ENCODE results near the gene FAM184A. TPM values are rescaled to one million over a fixed set of nuclear protein-coding genes. Genes with fewer than 3 reads are reported as not detected.
"Not testable (repeated sequence)": the region's sequence is repeated elsewhere in the genome, so short reads cannot be mapped to it uniquely, and the experiment has no call there.

The FAM184A gene, protein sequence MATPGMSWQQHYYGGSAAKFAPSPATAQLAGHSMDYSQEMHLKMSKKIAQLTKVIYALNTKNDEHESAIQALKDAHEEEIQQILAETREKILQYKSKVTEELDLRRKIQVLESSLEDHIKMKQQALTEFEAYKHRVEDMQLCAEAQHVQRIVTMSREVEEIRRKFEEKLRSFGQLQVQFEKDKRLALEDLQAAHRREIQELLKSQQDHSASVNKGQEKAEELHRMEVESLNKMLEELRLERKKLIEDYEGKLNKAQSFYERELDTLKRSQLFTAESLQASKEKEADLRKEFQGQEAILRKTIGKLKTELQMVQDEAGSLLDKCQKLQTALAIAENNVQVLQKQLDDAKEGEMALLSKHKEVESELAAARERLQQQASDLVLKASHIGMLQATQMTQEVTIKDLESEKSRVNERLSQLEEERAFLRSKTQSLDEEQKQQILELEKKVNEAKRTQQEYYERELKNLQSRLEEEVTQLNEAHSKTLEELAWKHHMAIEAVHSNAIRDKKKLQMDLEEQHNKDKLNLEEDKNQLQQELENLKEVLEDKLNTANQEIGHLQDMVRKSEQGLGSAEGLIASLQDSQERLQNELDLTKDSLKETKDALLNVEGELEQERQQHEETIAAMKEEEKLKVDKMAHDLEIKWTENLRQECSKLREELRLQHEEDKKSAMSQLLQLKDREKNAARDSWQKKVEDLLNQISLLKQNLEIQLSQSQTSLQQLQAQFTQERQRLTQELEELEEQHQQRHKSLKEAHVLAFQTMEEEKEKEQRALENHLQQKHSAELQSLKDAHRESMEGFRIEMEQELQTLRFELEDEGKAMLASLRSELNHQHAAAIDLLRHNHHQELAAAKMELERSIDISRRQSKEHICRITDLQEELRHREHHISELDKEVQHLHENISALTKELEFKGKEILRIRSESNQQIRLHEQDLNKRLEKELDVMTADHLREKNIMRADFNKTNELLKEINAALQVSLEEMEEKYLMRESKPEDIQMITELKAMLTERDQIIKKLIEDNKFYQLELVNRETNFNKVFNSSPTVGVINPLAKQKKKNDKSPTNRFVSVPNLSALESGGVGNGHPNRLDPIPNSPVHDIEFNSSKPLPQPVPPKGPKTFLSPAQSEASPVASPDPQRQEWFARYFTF
- 0.99 and 2.1 TPM in 2 replicates for total RNA-seq

- DNase-seq (ENCODE audit: low read depth): peak; percentile 26
These were observed at the start of gene FAM184A for GRCh38 chr6:119078376-119079282. Gene FAM184A (minus strand): TSS chr6:119078664. CDS start chr6:119078299, 365 bp downstream.

GRCh38 chr6:119127627-119128026 lies 49.2 kb upstream of the FAM184A start:
- no peak for DNase-seq (ENCODE audit: low read depth)

- no peak for DNase-seq (ENCODE audit: low read depth)
These were observed 48.4 kb upstream of the FAM184A start for GRCh38 chr6:119126826-119127225.

- DNase-seq (ENCODE audit: low read depth): no peak
These were observed 47.7 kb upstream of the FAM184A start for GRCh38 chr6:119126140-119126539.

DNA sequence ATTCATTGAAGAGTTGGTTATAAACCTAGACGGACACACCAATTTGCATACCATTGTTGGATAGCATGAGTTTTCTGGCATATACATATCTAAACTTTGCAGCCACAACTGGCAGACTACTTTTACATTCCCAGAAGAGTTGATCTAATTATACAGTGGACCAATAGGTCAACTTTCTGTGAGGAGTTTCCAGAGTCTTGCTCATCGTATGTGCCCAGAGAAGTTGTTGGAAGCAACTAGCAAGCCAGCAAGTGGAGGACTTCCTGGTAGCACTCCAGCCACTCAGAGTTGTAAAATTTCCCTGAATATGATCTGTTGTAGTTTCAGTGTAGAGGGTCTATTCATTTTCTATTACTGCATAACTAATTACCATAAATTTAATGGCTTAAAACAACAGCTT lies 47.1 kb upstream of the FAM184A start:
- no peak for DNase-seq (ENCODE audit: low read depth)

GRCh38 chr6:119124079-119124824 lies 45.8 kb upstream of the FAM184A start:
- DNase-seq (ENCODE audit: low read depth): peak; percentile 45

- DNase-seq (ENCODE audit: low read depth): peak; percentile 12
These were observed 43.9 kb upstream of the FAM184A start for GRCh38 chr6:119122336-119122735.

- no peak for DNase-seq (ENCODE audit: low read depth)
These were observed 42.9 kb upstream of the FAM184A start for GRCh38 chr6:119121367-119121766.

GRCh38 chr6:119119989-119120388 lies 41.5 kb upstream of the FAM184A start:
- DNase-seq (ENCODE audit: low read depth): peak; percentile 25

DNA sequence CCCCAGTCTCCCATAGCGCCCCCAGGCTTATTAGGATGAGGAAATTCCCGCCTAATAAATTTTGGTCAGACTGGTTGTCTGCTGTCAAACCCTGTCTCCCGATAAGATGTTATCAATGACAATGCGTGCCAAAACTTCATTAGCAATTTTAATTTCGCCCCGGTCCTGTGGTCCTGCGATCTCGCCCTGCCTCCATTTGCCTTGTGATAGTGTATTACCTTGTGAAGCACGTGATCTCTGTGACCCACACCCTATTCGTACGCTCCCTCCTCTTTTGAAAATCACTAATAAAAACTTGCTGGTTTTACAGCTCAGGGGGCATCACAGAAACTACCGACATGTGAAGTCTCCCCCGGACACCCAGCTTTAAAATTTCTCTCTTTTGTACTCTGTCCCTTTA lies 40.6 kb upstream of the FAM184A start:
- DNase-seq (ENCODE audit: low read depth): not testable (repeated sequence)

DNA sequence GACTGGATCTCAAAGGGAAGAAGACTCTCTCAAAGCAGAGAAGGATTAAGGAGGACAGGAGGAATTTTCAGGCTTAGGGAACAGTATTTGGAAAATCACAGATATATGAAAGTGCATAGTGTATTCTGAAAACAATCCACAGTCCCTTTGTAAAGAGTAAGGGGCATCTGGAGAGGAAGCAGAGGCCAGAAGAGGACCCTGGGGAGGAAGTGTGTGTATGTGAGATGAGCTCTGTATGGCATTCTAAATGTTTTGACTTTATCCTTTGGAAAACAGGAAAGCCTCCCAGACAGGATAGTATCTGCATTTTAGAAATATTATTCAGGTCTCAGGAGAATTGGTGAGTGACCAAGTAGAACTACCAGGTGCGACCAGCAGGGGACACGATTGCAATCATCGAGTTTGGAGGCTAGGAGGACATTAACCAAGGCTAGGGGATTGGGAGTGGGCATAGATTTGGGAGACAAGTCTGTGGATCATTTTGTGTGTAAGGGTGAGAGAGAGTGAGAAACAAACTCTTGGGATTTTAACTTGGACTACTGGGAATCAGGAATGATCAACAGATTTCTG lies 38.3 kb upstream of the FAM184A start:
- DNase-seq (ENCODE audit: low read depth): no peak

DNA sequence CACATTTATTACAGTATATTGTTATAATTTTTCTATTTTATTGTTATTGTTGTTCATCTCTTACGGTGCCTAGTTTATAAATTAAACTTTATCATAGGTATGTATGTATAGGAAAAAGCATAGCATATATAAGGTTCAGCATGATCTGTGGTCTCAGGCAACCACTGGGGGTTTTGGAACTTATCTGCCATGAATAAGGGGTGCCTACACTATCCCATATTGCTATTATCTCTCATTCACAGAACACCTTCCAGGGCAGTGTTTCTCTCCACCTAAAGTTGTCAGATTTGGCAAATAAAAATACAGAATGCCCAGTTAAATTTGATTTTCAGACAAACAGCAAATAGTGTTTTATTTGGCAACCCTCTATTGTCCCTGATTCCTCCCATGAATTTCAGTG lies 35.5 kb upstream of the FAM184A start:
- no peak for DNase-seq (ENCODE audit: low read depth)

GRCh38 chr6:119112812-119113530 lies 34.5 kb upstream of the FAM184A start:
- DNase-seq (ENCODE audit: low read depth): no peak

DNA sequence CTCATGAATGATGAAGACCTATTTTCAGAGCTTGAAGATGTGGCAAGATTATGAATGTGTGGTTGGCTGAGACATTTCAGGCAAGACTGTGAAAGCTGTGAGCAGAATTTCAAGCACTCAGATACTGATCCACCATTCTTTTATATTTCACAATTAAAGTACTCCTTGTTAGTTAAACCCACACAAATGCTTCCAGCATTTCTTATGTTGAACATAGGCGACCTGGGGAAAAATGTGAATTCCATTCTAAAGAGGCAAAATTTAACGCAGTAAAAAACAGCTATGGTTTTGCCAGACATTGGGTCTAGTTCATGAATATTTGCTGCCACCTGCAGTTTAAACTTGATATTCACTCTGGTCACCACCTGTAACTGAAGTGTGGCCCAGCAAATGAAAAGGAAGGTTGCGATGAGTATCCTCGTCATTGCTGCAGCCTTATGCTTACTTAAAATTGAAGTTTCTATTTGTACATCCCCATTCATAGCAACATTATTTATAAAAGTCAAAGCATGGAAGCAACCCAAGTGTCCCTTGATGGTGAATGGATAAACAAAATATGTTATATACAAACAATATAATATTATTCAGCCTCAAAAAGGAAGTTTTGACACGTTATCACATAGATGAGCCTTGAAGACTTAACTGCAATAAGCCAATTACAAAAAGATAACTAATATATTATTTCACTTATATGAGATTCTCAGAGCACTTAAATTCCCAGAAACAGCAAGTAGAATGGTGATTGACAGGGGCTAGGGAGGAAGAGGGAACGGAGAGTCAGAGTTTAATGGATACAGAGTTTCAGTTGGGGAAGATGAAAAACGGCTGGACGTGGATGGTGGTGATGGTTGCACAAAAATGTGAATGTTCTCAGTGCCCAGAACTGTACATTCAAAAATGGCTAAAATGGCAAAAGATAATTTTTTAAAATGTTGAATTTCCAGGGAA lies 32.4 kb upstream of the FAM184A start:
- peak; percentile 61 for DNase-seq (ENCODE audit: low read depth)

GRCh38 chr6:119109654-119110325 lies 31.3 kb upstream of the FAM184A start:
- no peak for DNase-seq (ENCODE audit: low read depth)

GRCh38 chr6:119108076-119108475 lies 29.6 kb upstream of the FAM184A start:
- no peak for DNase-seq (ENCODE audit: low read depth)

GRCh38 chr6:119105282-119105681 lies 26.8 kb upstream of the FAM184A start:
- no peak for DNase-seq (ENCODE audit: low read depth)

DNA sequence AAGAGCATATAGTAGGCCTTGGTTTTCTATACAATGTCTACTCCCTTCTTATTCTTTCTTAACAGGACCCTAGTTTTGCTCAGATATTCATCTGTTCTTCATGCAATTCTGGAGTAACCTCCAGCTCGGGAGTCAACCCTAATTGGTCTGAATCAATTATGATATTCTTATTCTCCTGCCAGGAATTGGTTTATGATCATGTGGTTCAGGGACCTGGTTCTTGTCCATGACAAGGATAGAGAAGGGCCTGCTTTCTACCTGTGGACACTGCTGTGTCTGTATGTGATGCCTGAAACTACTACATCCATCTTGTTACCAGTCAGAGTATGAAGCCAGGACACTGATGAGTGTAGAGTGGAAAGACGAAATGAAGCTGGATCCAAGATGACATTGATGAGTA lies 24.4 kb upstream of the FAM184A start:
- DNase-seq (ENCODE audit: low read depth): no peak
